Activated CD4-positive, alpha-beta T cell treated with anti-CD3 and anti-CD28 coated beads, Interleukin-2, Interleukin-6, amounts not matched to agents 100 ng/mL and 50 ng/mL, durations not matched to agents 16 hours and 8 hours (primary cell): ENCODE results near the gene STUM.

ENCODE experiments used
- DNase-seq: peaks from one replicate; pipeline ENCODE4 v3.0.0-alpha.2; 2020

The STUM gene

GRCh38 chr1:226566234-226566633, 17.7 kb downstream of the STUM start:
- DNase-seq = no peak

- no peak for DNase-seq
These were observed 18.2 kb downstream of the STUM start for GRCh38 chr1:226566760-226567159.

GRCh38 chr1:226568077-226568831, 19.7 kb downstream of the STUM start:
- DNase-seq = no peak

GRCh38 chr1:226568975-226569741, 20.6 kb downstream of the STUM start:
- no peak for DNase-seq

GRCh38 chr1:226569879-226570547, 21.4 kb downstream of the STUM start:
- DNase-seq = peak; percentile 17

GRCh38 chr1:226571893-226572292, 23.3 kb downstream of the STUM start:
- DNase-seq = no peak

GRCh38 chr1:226572325-226572726, 23.8 kb downstream of the STUM start:
- DNase-seq = no peak

GRCh38 chr1:226574044-226574443, 25.5 kb downstream of the STUM start:
- DNase-seq = no peak

GRCh38 chr1:226574591-226575435, 26.2 kb downstream of the STUM start:
- no peak for DNase-seq

GRCh38 chr1:226575436-226575720, 26.8 kb downstream of the STUM start:
- no peak for DNase-seq

GRCh38 chr1:226575739-226576378, 27.3 kb downstream of the STUM start:
- no peak for DNase-seq

- no peak for DNase-seq
These were observed 28.0 kb downstream of the STUM start for GRCh38 chr1:226576601-226577000.

GRCh38 chr1:226577401-226578180, 29.0 kb downstream of the STUM start:
- DNase-seq = no peak

GRCh38 chr1:226578946-226579578, 30.5 kb downstream of the STUM start:
- DNase-seq = no peak

- no peak for DNase-seq
These were observed 31.3 kb downstream of the STUM start for GRCh38 chr1:226579781-226580323.

- DNase-seq = no peak
These were observed 32.2 kb downstream of the STUM start for GRCh38 chr1:226580625-226581270.

- no peak for DNase-seq
These were observed 33.2 kb downstream of the STUM start for GRCh38 chr1:226581650-226582330.

GRCh38 chr1:226582966-226583365, 34.4 kb downstream of the STUM start:
- DNase-seq = no peak

GRCh38 chr1:226584164-226584563, 35.6 kb downstream of the STUM start:
- no peak for DNase-seq

- DNase-seq = no peak
These were observed 37.6 kb downstream of the STUM start for GRCh38 chr1:226586116-226586515.
